ENCODE data around the gene EFHC1. TPM values are rescaled to one million over a fixed set of nuclear protein-coding genes. Genes with fewer than 3 reads are reported as not detected.

Gene EFHC1
- total RNA-seq, 1 experiment from 2014 or later: 44.0 TPM

- 0 out of 2 replicates have a peak, but pooled peaks cover 4% of the 10 kb centered on the region for H4K20me1 ChIP-seq (ENCODE audit: insufficient read depth, low read depth, low read length)
- peaks cover 97% of the 10 kb centered on the region for H3K4me1 ChIP-seq (ENCODE audit: low read length)
- H3K27ac ChIP-seq (ENCODE audit: low read length): peak overlapping the region; percentile 96
- H3K36me3 ChIP-seq (ENCODE audit: insufficient read depth, low read length): no peaks in the 10 kb centered on the region
- H3K4me3 ChIP-seq (ENCODE audit: low read length): peak overlapping the region; percentile 40
- H3K4me2 ChIP-seq (ENCODE audit: low read depth, low read length, poor library complexity, severe bottlenecking): peak overlapping the region; percentile 62
- H3K79me2 ChIP-seq (ENCODE audit: low read length): peaks cover 70% of the 10 kb centered on the region
- no peaks in the 10 kb centered on the region for H3K27me3 ChIP-seq (ENCODE audit: low read length)
- no peak overlapping the region for H2AFZ ChIP-seq (ENCODE audit: low read length)
- H3K9me3 ChIP-seq (ENCODE audit: low read length): no peaks in the 10 kb centered on the region
- peak; percentile 71 for DNase-seq
- no peaks in the 10 kb centered on the region for H3K9me2 ChIP-seq (replicated peaks; ENCODE audit: insufficient read depth, low read length)
- H3K9ac ChIP-seq (ENCODE audit: low read length): peak overlapping the region; percentile 48
Observed at GRCh38 chr6:52549428-52549827, 129.3 kb downstream of the EFHC1 start.

- H3K79me2 ChIP-seq (ENCODE audit: low read length): peaks cover 70% of the 10 kb centered on the region
- no peak overlapping the region for H2AFZ ChIP-seq (ENCODE audit: low read length)
- peak overlapping the region; percentile 40 for H3K4me3 ChIP-seq (ENCODE audit: low read length)
- DNase-seq: no peak
- peak overlapping the region; percentile 48 for H3K9ac ChIP-seq (ENCODE audit: low read length)
- no peaks in the 10 kb centered on the region for H3K27me3 ChIP-seq (ENCODE audit: low read length)
- H3K9me3 ChIP-seq (ENCODE audit: low read length): no peaks in the 10 kb centered on the region
- H3K9me2 ChIP-seq (replicated peaks; ENCODE audit: insufficient read depth, low read length): no peaks in the 10 kb centered on the region
- peak overlapping the region; percentile 62 for H3K4me2 ChIP-seq (ENCODE audit: low read depth, low read length, poor library complexity, severe bottlenecking)
- H4K20me1 ChIP-seq (ENCODE audit: insufficient read depth, low read depth, low read length): 0 out of 2 replicates have a peak, but pooled peaks cover 4% of the 10 kb centered on the region
- peaks cover 90% of the 10 kb centered on the region for H3K4me1 ChIP-seq (ENCODE audit: low read length)
- no peaks in the 10 kb centered on the region for H3K36me3 ChIP-seq (ENCODE audit: insufficient read depth, low read length)
- peak overlapping the region; percentile 96 for H3K27ac ChIP-seq (ENCODE audit: low read length)
Observed at GRCh38 chr6:52550014-52550575, 130.0 kb downstream of the EFHC1 start.

- no peak overlapping the region for H3K4me3 ChIP-seq (ENCODE audit: low read length)
- peak overlapping the region; percentile 96 for H3K27ac ChIP-seq (ENCODE audit: low read length)
- peak overlapping the region; percentile 3; the same call in 1 of the 2 replicates for H3K9ac ChIP-seq (ENCODE audit: low read length)
- H3K27me3 ChIP-seq (ENCODE audit: low read length): no peaks in the 10 kb centered on the region
- H3K9me3 ChIP-seq (ENCODE audit: low read length): no peaks in the 10 kb centered on the region
- no peaks in the 10 kb centered on the region for H3K9me2 ChIP-seq (replicated peaks; ENCODE audit: insufficient read depth, low read length)
- peaks cover 70% of the 10 kb centered on the region for H3K79me2 ChIP-seq (ENCODE audit: low read length)
- H3K4me2 ChIP-seq (ENCODE audit: low read depth, low read length, poor library complexity, severe bottlenecking): peak overlapping the region; percentile 72
- no peak overlapping the region for H2AFZ ChIP-seq (ENCODE audit: low read length)
- H3K36me3 ChIP-seq (ENCODE audit: insufficient read depth, low read length): no peaks in the 10 kb centered on the region
- H4K20me1 ChIP-seq (ENCODE audit: insufficient read depth, low read depth, low read length): 0 out of 2 replicates have a peak, but pooled peaks cover 4% of the 10 kb centered on the region
- peaks cover 86% of the 10 kb centered on the region for H3K4me1 ChIP-seq (ENCODE audit: low read length)
- no peak for DNase-seq
Observed at GRCh38 chr6:52550870-52551269, 130.7 kb downstream of the EFHC1 start.

- no peaks in the 10 kb centered on the region for H3K9me2 ChIP-seq (replicated peaks; ENCODE audit: insufficient read depth, low read length)
- peak overlapping the region; percentile 96 for H3K27ac ChIP-seq (ENCODE audit: low read length)
- H3K27me3 ChIP-seq (ENCODE audit: low read length): no peaks in the 10 kb centered on the region
- H3K4me2 ChIP-seq (ENCODE audit: low read depth, low read length, poor library complexity, severe bottlenecking): peak overlapping the region; percentile 72
- DNase-seq: no peak
- H3K79me2 ChIP-seq (ENCODE audit: low read length): peaks cover 68% of the 10 kb centered on the region
- H3K36me3 ChIP-seq (ENCODE audit: insufficient read depth, low read length): no peaks in the 10 kb centered on the region
- no peaks in the 10 kb centered on the region for H3K9me3 ChIP-seq (ENCODE audit: low read length)
- H3K9ac ChIP-seq (ENCODE audit: low read length): peak overlapping the region; percentile 57
- H3K4me1 ChIP-seq (ENCODE audit: low read length): peaks cover 81% of the 10 kb centered on the region
- H4K20me1 ChIP-seq (ENCODE audit: insufficient read depth, low read depth, low read length): 0 out of 2 replicates have a peak, but pooled peaks cover 4% of the 10 kb centered on the region
- no peak overlapping the region for H2AFZ ChIP-seq (ENCODE audit: low read length)
- H3K4me3 ChIP-seq (ENCODE audit: low read length): peak overlapping the region; percentile 29; the same call in 1 of the 2 replicates
Observed at GRCh38 chr6:52551483-52552277, 131.5 kb downstream of the EFHC1 start.

- Histone ChIP-seq H2AFZ (ENCODE audit: low read length) (no peak overlapping the region), H3K9me2 (replicated peaks; ENCODE audit: insufficient read depth, low read length) (no peaks in the 10 kb centered on the region), H3K9me3 (ENCODE audit: low read length) (no peaks in the 10 kb centered on the region), H3K27ac (ENCODE audit: low read length) (peak overlapping the region; percentile 96), H3K4me3 (ENCODE audit: low read length) (peak overlapping the region; percentile 46), H3K79me2 (ENCODE audit: low read length) (peaks cover 66% of the 10 kb centered on the region), H4K20me1 (ENCODE audit: insufficient read depth, low read depth, low read length) (0 out of 2 replicates have a peak, but pooled peaks cover 4% of the 10 kb centered on the region), H3K4me2 (ENCODE audit: low read depth, low read length, poor library complexity, severe bottlenecking) (peak overlapping the region; percentile 72), H3K36me3 (ENCODE audit: insufficient read depth, low read length) (no peaks in the 10 kb centered on the region), H3K9ac (ENCODE audit: low read length) (peak overlapping the region; percentile 57), H3K27me3 (ENCODE audit: low read length) (no peaks in the 10 kb centered on the region), H3K4me1 (ENCODE audit: low read length) (peaks cover 76% of the 10 kb centered on the region)
- peak; percentile 85 for DNase-seq
Observed at GRCh38 chr6:52552278-52552643, 132.1 kb downstream of the EFHC1 start.

GRCh38 chr6:52553158-52553557 is 133.0 kb downstream of the EFHC1 start:
- peaks cover 76% of the 10 kb centered on the region for H3K4me1 ChIP-seq (ENCODE audit: low read length)
- peaks cover 4% of the 10 kb centered on the region; the same call in 1 of the 2 replicates for H4K20me1 ChIP-seq (ENCODE audit: insufficient read depth, low read depth, low read length)
- no peaks in the 10 kb centered on the region for H3K27me3 ChIP-seq (ENCODE audit: low read length)
- H3K4me2 ChIP-seq (ENCODE audit: low read depth, low read length, poor library complexity, severe bottlenecking): peak overlapping the region; percentile 72
- H3K36me3 ChIP-seq (ENCODE audit: insufficient read depth, low read length): no peaks in the 10 kb centered on the region
- no peaks in the 10 kb centered on the region for H3K9me3 ChIP-seq (ENCODE audit: low read length)
- DNase-seq: no peak
- H3K4me3 ChIP-seq (ENCODE audit: low read length): peak overlapping the region; percentile 46; the same call in 1 of the 2 replicates
- peak overlapping the region; percentile 96 for H3K27ac ChIP-seq (ENCODE audit: low read length)
- H3K79me2 ChIP-seq (ENCODE audit: low read length): peaks cover 69% of the 10 kb centered on the region
- peak overlapping the region; percentile 57 for H3K9ac ChIP-seq (ENCODE audit: low read length)
- H2AFZ ChIP-seq (ENCODE audit: low read length): no peak overlapping the region
- H3K9me2 ChIP-seq (replicated peaks; ENCODE audit: insufficient read depth, low read length): no peaks in the 10 kb centered on the region

- H3K9me2 ChIP-seq (replicated peaks; ENCODE audit: insufficient read depth, low read length): no peaks in the 10 kb centered on the region
- H3K27me3 ChIP-seq (ENCODE audit: low read length): no peaks in the 10 kb centered on the region
- H3K9ac ChIP-seq (ENCODE audit: low read length): no peak overlapping the region; the same call in 1 of the 2 replicates
- no peak for DNase-seq
- H3K27ac ChIP-seq (ENCODE audit: low read length): peak overlapping the region; percentile 96
- peaks cover 76% of the 10 kb centered on the region for H3K4me1 ChIP-seq (ENCODE audit: low read length)
- H3K4me2 ChIP-seq (ENCODE audit: low read depth, low read length, poor library complexity, severe bottlenecking): peak overlapping the region; percentile 72
- peaks cover 75% of the 10 kb centered on the region for H3K79me2 ChIP-seq (ENCODE audit: low read length)
- H3K9me3 ChIP-seq (ENCODE audit: low read length): no peaks in the 10 kb centered on the region
- H4K20me1 ChIP-seq (ENCODE audit: insufficient read depth, low read depth, low read length): peaks cover 4% of the 10 kb centered on the region; the same call in 1 of the 2 replicates
- no peak overlapping the region for H3K4me3 ChIP-seq (ENCODE audit: low read length)
- H3K36me3 ChIP-seq (ENCODE audit: insufficient read depth, low read length): no peaks in the 10 kb centered on the region
- no peak overlapping the region for H2AFZ ChIP-seq (ENCODE audit: low read length)
Observed at GRCh38 chr6:52553719-52554118, 133.6 kb downstream of the EFHC1 start.

GRCh38 chr6:52554684-52555280 is 134.6 kb downstream of the EFHC1 start:
- H3K27ac ChIP-seq (ENCODE audit: low read length): peak overlapping the region; percentile 32
- no peak overlapping the region for H3K9ac ChIP-seq (ENCODE audit: low read length)
- no peak overlapping the region for H2AFZ ChIP-seq (ENCODE audit: low read length)
- H3K36me3 ChIP-seq (ENCODE audit: insufficient read depth, low read length): no peaks in the 10 kb centered on the region
- peaks cover 75% of the 10 kb centered on the region for H3K4me1 ChIP-seq (ENCODE audit: low read length)
- no peak overlapping the region for H3K4me2 ChIP-seq (ENCODE audit: low read depth, low read length, poor library complexity, severe bottlenecking)
- H4K20me1 ChIP-seq (ENCODE audit: insufficient read depth, low read depth, low read length): peaks cover 8% of the 10 kb centered on the region; the same call in 1 of the 2 replicates
- no peak overlapping the region for H3K4me3 ChIP-seq (ENCODE audit: low read length)
- no peak for DNase-seq
- no peaks in the 10 kb centered on the region for H3K9me2 ChIP-seq (replicated peaks; ENCODE audit: insufficient read depth, low read length)
- H3K79me2 ChIP-seq (ENCODE audit: low read length): peaks cover 85% of the 10 kb centered on the region
- no peaks in the 10 kb centered on the region for H3K9me3 ChIP-seq (ENCODE audit: low read length)
- no peaks in the 10 kb centered on the region for H3K27me3 ChIP-seq (ENCODE audit: low read length)
